ENCODE data around the gene BDKRB2.
A peak's percentile ranks its signal among the peaks of the same experiment; 100 is the strongest.

Gene BDKRB2

DNA sequence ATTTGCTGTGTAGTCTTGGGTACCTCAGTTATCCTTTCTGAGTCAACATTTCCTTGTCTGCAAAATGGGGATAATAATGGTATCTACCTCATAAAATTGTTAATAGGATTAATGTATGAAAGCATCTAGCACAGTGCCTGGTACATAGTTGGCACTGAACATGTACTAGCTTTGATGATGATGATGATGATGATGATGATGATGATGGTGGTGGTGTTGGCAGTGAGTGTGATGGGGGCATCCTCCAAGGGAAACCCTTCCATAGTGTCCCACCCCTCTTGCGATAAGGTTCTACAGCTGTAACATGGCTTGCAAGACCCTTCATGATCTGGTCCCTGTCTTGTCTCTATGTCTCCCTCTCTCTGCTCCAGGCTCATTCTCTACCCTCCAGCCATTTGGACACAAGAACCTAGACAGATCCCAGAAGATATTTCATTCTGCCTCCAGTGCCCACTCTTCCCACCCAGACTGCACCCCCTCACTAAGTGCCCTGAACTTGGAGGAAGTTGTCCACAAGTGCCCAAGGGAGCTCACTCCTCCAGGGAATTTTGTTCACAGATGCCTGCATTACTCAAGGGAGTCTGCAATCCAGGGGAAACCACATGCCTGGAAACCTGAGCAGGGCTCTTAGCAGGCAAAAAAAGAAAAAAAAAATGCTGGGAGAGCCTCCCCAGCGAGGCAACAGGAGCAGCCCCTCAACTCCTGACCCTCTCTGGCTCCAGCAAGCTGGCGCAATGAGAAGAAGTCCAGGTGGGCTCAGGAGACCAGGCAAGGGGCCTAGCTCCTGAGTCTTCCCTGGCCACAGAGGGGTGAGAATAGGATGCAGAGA lies 41.3 kb downstream of the BDKRB2 start:
- Histone ChIP-seq H3K4me2 (ENCODE audit: low read length) (no peak overlapping the region), H3K36me3 (ENCODE audit: insufficient read depth, low read length) (no peaks in the 10 kb centered on the region), H3K4me1 (ENCODE audit: control insufficient read depth, insufficient read depth, low read length) (peaks cover 29% of the 10 kb centered on the region), H3K9me3 (replicated peaks; ENCODE audit: low read length) (no peaks in the 10 kb centered on the region), H3K27me3 (ENCODE audit: control insufficient read depth, insufficient read depth, low read length) (no peaks in the 10 kb centered on the region), H3K9ac (ENCODE audit: low read depth, low read length) (no peak overlapping the region), H3K4me3 (ENCODE audit: low read length) (no peak overlapping the region)

GRCh38 chr14:96246539-96246847 lies 41.9 kb downstream of the BDKRB2 start:
- H3K4me2 ChIP-seq (ENCODE audit: low read length): no peak overlapping the region
- H3K36me3 ChIP-seq (ENCODE audit: insufficient read depth, low read length): no peaks in the 10 kb centered on the region
- H3K27me3 ChIP-seq (ENCODE audit: control insufficient read depth, insufficient read depth, low read length): no peaks in the 10 kb centered on the region
- H3K9ac ChIP-seq (ENCODE audit: low read depth, low read length): no peak overlapping the region
- no peak overlapping the region for H3K4me3 ChIP-seq (ENCODE audit: low read length)
- peaks cover 33% of the 10 kb centered on the region for H3K4me1 ChIP-seq (ENCODE audit: control insufficient read depth, insufficient read depth, low read length)
- H3K9me3 ChIP-seq (replicated peaks; ENCODE audit: low read length): no peaks in the 10 kb centered on the region

GRCh38 chr14:96247031-96247430 lies 42.4 kb downstream of the BDKRB2 start:
- Histone ChIP-seq H3K9ac (ENCODE audit: low read depth, low read length) (no peak overlapping the region), H3K27me3 (ENCODE audit: control insufficient read depth, insufficient read depth, low read length) (no peaks in the 10 kb centered on the region), H3K4me2 (ENCODE audit: low read length) (no peak overlapping the region), H3K9me3 (replicated peaks; ENCODE audit: low read length) (no peaks in the 10 kb centered on the region), H3K4me3 (ENCODE audit: low read length) (no peak overlapping the region), H3K36me3 (ENCODE audit: insufficient read depth, low read length) (no peaks in the 10 kb centered on the region), H3K4me1 (ENCODE audit: control insufficient read depth, insufficient read depth, low read length) (peaks cover 39% of the 10 kb centered on the region)

- peaks cover 59% of the 10 kb centered on the region for H3K4me1 ChIP-seq (ENCODE audit: control insufficient read depth, insufficient read depth, low read length)
- H3K9me3 ChIP-seq (replicated peaks; ENCODE audit: low read length): no peaks in the 10 kb centered on the region
- no peaks in the 10 kb centered on the region for H3K36me3 ChIP-seq (ENCODE audit: insufficient read depth, low read length)
- no peak overlapping the region for H3K4me3 ChIP-seq (ENCODE audit: low read length)
- no peak overlapping the region for H3K9ac ChIP-seq (ENCODE audit: low read depth, low read length)
- H3K27me3 ChIP-seq (ENCODE audit: control insufficient read depth, insufficient read depth, low read length): no peaks in the 10 kb centered on the region
- H3K4me2 ChIP-seq (ENCODE audit: low read length): no peak overlapping the region
Measured at GRCh38 chr14:96249029-96249428, 44.4 kb downstream of the BDKRB2 start.

DNA sequence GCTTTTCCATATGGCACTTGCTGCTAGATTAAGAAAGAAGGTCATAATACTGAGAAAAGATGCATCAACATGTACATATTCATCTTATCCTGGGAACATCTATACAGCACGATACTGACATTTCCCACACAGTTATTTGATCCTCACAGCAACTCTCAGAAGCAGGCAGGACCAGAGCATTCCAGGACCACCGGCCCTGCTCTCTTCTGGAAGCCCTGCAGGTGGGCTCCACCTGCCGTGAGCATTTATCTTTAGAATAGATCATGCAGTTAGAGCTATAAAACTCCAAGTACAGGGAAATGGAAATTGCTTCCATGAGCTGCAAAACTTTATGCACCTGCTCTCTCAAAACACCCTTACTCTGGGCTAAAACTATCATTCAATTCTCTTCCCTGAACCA lies 45.8 kb downstream of the BDKRB2 start:
- Histone ChIP-seq H3K36me3 (ENCODE audit: insufficient read depth, low read length) (no peaks in the 10 kb centered on the region), H3K4me1 (ENCODE audit: control insufficient read depth, insufficient read depth, low read length) (peaks cover 69% of the 10 kb centered on the region), H3K9ac (ENCODE audit: low read depth, low read length) (no peak overlapping the region), H3K9me3 (replicated peaks; ENCODE audit: low read length) (no peaks in the 10 kb centered on the region), H3K4me2 (ENCODE audit: low read length) (no peak overlapping the region), H3K27me3 (ENCODE audit: control insufficient read depth, insufficient read depth, low read length) (no peaks in the 10 kb centered on the region), H3K4me3 (ENCODE audit: low read length) (no peak overlapping the region)

DNA sequence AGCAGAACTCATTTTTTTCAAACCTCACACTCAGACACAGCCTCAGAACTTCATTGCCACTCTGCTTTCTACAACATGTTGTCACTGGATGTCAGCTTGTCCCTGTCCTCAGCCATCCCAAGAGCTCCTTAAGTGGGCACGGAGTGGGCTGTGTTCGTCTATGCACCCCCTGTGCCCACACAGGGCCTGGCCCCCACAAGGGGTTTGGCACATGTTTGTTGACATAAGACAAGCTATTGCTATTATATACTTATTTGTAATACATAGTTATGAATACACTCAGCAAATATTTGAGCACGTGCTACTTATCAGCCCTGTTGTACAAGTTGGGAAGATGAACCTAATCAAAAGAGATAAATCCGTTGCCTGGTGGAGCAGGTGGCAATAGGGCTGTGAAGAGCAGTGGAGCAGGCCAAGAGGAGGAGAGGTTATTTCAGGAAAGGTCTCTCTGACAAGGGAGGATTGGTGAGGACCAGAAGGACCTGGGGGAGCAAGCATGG lies 47.1 kb downstream of the BDKRB2 start:
- Histone ChIP-seq H3K36me3 (ENCODE audit: insufficient read depth, low read length) (no peaks in the 10 kb centered on the region), H3K4me2 (ENCODE audit: low read length) (no peak overlapping the region), H3K4me3 (ENCODE audit: low read length) (no peak overlapping the region), H3K4me1 (ENCODE audit: control insufficient read depth, insufficient read depth, low read length) (peaks cover 71% of the 10 kb centered on the region), H3K27me3 (ENCODE audit: control insufficient read depth, insufficient read depth, low read length) (no peaks in the 10 kb centered on the region), H3K9me3 (replicated peaks; ENCODE audit: low read length) (no peaks in the 10 kb centered on the region), H3K9ac (ENCODE audit: low read depth, low read length) (no peak overlapping the region)

DNA sequence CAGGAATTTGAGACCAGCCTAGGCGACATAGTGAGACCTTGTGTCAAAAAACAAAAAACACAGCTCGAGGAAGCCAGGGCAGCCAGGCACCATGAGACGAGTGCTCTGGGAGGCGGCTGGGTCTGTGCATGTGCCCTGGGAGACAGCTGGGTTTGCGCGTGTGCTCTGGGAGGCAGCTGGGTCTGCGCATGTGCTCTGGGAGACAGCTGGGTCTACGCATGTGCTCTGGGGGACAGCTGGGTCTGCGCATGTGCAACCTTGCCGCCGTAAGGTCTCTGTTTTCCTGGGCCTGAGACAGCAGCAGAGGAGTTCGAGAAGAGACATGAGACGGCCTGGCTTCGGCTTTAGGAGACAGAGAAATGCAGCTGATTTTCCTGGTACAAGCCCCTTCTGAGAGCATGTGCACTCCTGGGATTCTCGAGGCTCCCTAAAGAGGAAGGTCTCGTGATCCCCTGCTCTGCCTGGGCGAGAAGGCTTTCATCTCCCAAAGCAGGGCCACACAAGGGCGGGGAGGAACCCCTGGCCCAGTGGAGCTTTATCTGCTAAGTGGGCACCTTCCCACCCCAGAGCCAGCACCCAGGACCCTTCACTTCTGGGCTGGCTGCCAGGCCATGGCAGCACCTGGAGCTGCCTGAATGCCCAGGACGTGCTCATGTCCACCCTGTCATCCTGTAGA lies 47.8 kb downstream of the BDKRB2 start:
- H3K4me1 ChIP-seq (ENCODE audit: control insufficient read depth, insufficient read depth, low read length): peaks cover 73% of the 10 kb centered on the region
- H3K4me3 ChIP-seq (ENCODE audit: low read length): peak overlapping the region; percentile 3
- no peaks in the 10 kb centered on the region for H3K36me3 ChIP-seq (ENCODE audit: insufficient read depth, low read length)
- no peaks in the 10 kb centered on the region for H3K9me3 ChIP-seq (replicated peaks; ENCODE audit: low read length)
- peak overlapping the region; percentile 68 for H3K9ac ChIP-seq (ENCODE audit: low read depth, low read length)
- peak overlapping the region; percentile 58 for H3K4me2 ChIP-seq (ENCODE audit: low read length)
- no peaks in the 10 kb centered on the region for H3K27me3 ChIP-seq (ENCODE audit: control insufficient read depth, insufficient read depth, low read length)

DNA sequence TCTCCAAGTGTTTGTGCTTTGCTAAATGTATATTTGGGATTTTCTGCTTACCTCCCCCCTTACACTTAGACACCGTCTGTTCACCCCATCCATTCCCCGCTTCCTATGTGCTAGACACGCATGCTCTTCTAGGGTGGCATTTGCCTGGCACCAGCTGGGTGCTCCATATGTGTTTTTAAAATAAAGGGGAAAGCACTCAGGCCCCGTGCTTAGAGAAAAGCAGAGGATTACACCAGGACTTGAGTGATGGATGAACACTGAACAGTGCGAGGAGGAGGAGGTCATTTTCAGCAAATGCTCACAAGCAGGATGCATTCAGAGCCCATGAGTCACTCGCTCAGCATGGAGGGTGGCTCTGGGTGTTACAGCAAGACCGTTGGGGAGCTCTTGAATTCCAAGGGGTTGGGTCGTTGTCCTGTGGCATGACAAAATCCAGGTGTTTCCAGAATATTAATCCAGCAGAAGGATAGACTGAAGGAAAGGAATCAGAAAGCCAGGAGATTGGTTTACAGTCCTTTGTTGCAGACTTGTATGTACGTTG lies 48.4 kb downstream of the BDKRB2 start:
- H3K9ac ChIP-seq (ENCODE audit: low read depth, low read length): peak overlapping the region; percentile 68
- H3K4me2 ChIP-seq (ENCODE audit: low read length): peak overlapping the region; percentile 58
- H3K36me3 ChIP-seq (ENCODE audit: insufficient read depth, low read length): no peaks in the 10 kb centered on the region
- H3K4me3 ChIP-seq (ENCODE audit: low read length): peak overlapping the region; percentile 19
- H3K27me3 ChIP-seq (ENCODE audit: control insufficient read depth, insufficient read depth, low read length): no peaks in the 10 kb centered on the region
- H3K4me1 ChIP-seq (ENCODE audit: control insufficient read depth, insufficient read depth, low read length): peaks cover 73% of the 10 kb centered on the region
- no peaks in the 10 kb centered on the region for H3K9me3 ChIP-seq (replicated peaks; ENCODE audit: low read length)

GRCh38 chr14:96254687-96255086 lies 50.0 kb downstream of the BDKRB2 start:
- H3K4me2 ChIP-seq (ENCODE audit: low read length): no peak overlapping the region
- H3K9ac ChIP-seq (ENCODE audit: low read depth, low read length): peak overlapping the region; percentile 57
- no peaks in the 10 kb centered on the region for H3K36me3 ChIP-seq (ENCODE audit: insufficient read depth, low read length)
- no peak overlapping the region for H3K4me3 ChIP-seq (ENCODE audit: low read length)
- no peaks in the 10 kb centered on the region for H3K27me3 ChIP-seq (ENCODE audit: control insufficient read depth, insufficient read depth, low read length)
- peaks cover 59% of the 10 kb centered on the region for H3K4me1 ChIP-seq (ENCODE audit: control insufficient read depth, insufficient read depth, low read length)
- H3K9me3 ChIP-seq (replicated peaks; ENCODE audit: low read length): no peaks in the 10 kb centered on the region

DNA sequence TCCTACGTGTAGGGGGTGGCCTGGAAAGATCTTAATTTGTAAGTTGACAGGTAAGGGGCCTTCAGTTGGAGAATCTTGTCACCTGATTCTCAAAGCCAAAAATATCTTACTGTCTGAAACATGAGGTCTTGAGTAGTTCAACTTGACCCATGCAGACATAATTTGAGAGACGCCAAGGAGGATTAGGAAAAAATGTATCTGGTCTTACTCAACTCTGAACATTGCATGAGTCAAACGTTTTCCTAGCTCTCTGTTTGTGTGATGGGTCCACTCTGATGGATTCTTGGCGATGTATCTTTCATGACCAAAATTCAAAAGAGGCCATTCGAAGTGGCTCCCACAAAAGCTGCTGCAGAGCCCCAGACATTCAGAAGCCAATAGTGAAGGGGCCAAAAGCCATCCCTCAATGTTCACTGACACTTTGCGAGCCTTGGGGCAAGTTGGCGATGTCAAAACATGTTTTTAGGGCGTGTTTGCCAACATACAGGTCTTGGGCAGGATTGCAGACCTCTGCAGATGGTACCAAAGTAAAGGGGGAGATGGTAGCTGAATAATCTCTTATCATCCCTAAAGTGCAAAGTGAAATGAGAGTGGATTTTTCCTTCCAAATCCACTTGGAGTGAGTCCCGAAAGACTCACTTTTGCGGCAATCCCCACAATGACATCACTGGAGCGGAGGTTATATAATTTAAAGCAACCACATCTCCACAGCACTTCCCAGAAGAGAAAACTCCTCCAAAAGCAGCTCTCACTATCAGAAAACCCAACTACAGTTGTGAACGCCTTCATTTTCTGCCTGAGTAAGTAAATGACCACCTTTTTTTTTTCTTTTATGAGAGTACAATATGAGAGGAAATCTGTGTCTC lies 51.1 kb downstream of the BDKRB2 start, which contains the start of gene BDKRB1:
BDKRB1 (plus strand) TSS at position 710 of the 866 bp plus-strand sequence. CDS start 7,473 bp downstream, outside the sequence.
- Histone ChIP-seq H3K27me3 (ENCODE audit: control insufficient read depth, insufficient read depth, low read length) (no peaks in the 10 kb centered on the region), H3K9me3 (replicated peaks; ENCODE audit: low read length) (no peaks in the 10 kb centered on the region), H3K9ac (ENCODE audit: low read depth, low read length) (peak within 1 kb of the TSS; percentile 70), H3K4me2 (ENCODE audit: low read length) (peak within 1 kb of the TSS; percentile 66), H3K4me1 (ENCODE audit: control insufficient read depth, insufficient read depth, low read length) (peaks cover 66% of the 10 kb centered on the region), H3K4me3 (ENCODE audit: low read length) (peak within 1 kb of the TSS; percentile 33), H3K36me3 (ENCODE audit: insufficient read depth, low read length) (no peaks in the 10 kb centered on the region)

DNA sequence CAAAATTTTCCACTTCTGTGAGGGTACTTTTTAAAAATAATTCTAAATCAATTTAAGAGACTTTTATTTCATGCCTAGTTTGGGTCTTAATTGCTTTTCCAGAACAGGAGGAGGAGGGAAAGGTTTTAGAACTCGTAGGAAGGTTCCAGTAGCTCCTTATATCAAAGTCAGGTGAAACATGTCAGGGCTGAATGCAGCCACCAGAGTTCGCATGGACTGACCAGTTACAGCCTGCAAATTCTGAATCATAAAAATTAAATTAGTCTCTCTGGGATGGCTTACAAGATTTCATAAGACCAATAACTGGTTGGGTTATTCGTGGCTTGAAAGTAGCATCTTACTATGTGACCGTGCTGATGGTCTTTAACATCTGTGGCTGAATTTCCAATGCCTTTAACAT lies 51.8 kb downstream of the BDKRB2 start:
- H3K9ac ChIP-seq (ENCODE audit: low read depth, low read length): peak overlapping the region; percentile 70
- peaks cover 70% of the 10 kb centered on the region for H3K4me1 ChIP-seq (ENCODE audit: control insufficient read depth, insufficient read depth, low read length)
- H3K27me3 ChIP-seq (ENCODE audit: control insufficient read depth, insufficient read depth, low read length): no peaks in the 10 kb centered on the region
- no peaks in the 10 kb centered on the region for H3K36me3 ChIP-seq (ENCODE audit: insufficient read depth, low read length)
- peak overlapping the region; percentile 66 for H3K4me2 ChIP-seq (ENCODE audit: low read length)
- no peaks in the 10 kb centered on the region for H3K9me3 ChIP-seq (replicated peaks; ENCODE audit: low read length)
- peak overlapping the region; percentile 33 for H3K4me3 ChIP-seq (ENCODE audit: low read length)

Measured in skeletal muscle satellite cell (primary cell).